Measurements from ENCODE around the gene ORAI3. TPM values are rescaled to one million over a fixed set of nuclear protein-coding genes. Genes with fewer than 3 reads are reported as not detected.
A peak's percentile ranks its signal among the peaks of the same experiment; 100 is the strongest.

ORAI3 gene
- total RNA-seq, 5 donors from 2014 or later (not counting 1 experiment from before 2014, with no cell fraction given) = 6.6 to 22.3 (median 20.8) TPM

GRCh38 chr16:31002250-31002700, 53.4 kb downstream of the ORAI3 start:
- Mint-ChIP-seq H3K4me1 (no peaks in the 10 kb centered on the region), H3K27me3 (peaks cover 0 to 1% of the 10 kb centered on the region in 2 donors), H3K36me3 (no peaks in the 10 kb centered on the region), H3K27ac (peak overlapping the region in 1 of 2 donors; percentile 39), H3K9me3 (no peaks in the 10 kb centered on the region), H3K4me3 (no peak overlapping the region)
- CTCF ChIA-PET = interaction anchor here in 1 of 2 donors (0.8 kb wide), 1 partner anchor 67 kb away, joined by 3 read pairs; no protein-coding TSS in a partner anchor
- Histone ChIP-seq H3K4me1 (ENCODE audit: control insufficient read depth in 1 of 2, extremely low read depth in 1 of 2, insufficient read depth in 2 of 2, low read length in 2 of 2) (peaks cover 0 to 5% of the 10 kb centered on the region in 2 experiments), H3K4me3 (ENCODE audit: control insufficient read depth in 1 of 2, extremely low read depth in 1 of 2, low read length in 1 of 2) (no peak overlapping the region), H3K9me3 (no peaks in the 10 kb centered on the region), H3K36me3 (ENCODE audit: control insufficient read depth in 2 of 2, extremely low read depth in 1 of 2, insufficient read depth in 1 of 2, low read length in 1 of 2) (no peaks in the 10 kb centered on the region), H3K27ac (ENCODE audit: low read length) (no peak overlapping the region), H3K27me3 (replicated peaks in 1 of 2; ENCODE audit: control insufficient read depth in 2 of 2, extremely low read depth in 1 of 2, insufficient read depth in 2 of 2, low read length in 1 of 2) (peaks cover 0 to 20% of the 10 kb centered on the region in 2 experiments)
- 84% methylated on average over 10 of the region's 10 CpGs for WGBS (ENCODE audit: insufficient coverage)
- DNase-seq (no peak), ATAC-seq (replicated peaks in 1 of 4) (no peak)
- POLR2A ChIA-PET = interaction anchor here in 1 of 2 donors (0.6 kb wide), 1 partner anchor 23 kb away, joined by 3 read pairs; no protein-coding TSS in a partner anchor

GRCh38 chr16:31002862-31003341, 54.0 kb downstream of the ORAI3 start:
- POLR2A ChIA-PET = interaction anchor here in 1 of 2 donors (0.6 kb wide), 1 partner anchor 22 kb away, joined by 3 read pairs; no protein-coding TSS in a partner anchor
- WGBS (ENCODE audit: insufficient coverage) = 84% methylated on average over 8 of the region's 9 CpGs
- no peaks in the 10 kb centered on the region for H3K4me1 ChIP-seq (ENCODE audit: control insufficient read depth in 1 of 2, extremely low read depth in 1 of 2, insufficient read depth in 2 of 2, low read length in 2 of 2)
- Mint-ChIP-seq H3K4me1 (no peaks in the 10 kb centered on the region), H3K9me3 (no peaks in the 10 kb centered on the region), H3K27me3 (peaks cover 0 to 1% of the 10 kb centered on the region in 2 donors), H3K4me3 (no peak overlapping the region), H3K27ac (no peak overlapping the region), H3K36me3 (no peaks in the 10 kb centered on the region)
- no peaks in the 10 kb centered on the region for H3K9me3 ChIP-seq
- H3K27ac ChIP-seq (ENCODE audit: low read length) = no peak overlapping the region
- DNase-seq (no peak), ATAC-seq (replicated peaks in 1 of 4) (no peak)
- CTCF ChIA-PET = interaction anchor here in 1 of 2 donors (0.8 kb wide), 1 partner anchor 66 kb away, joined by 3 read pairs; no protein-coding TSS in a partner anchor
- H3K27me3 ChIP-seq (replicated peaks in 1 of 2; ENCODE audit: control insufficient read depth in 2 of 2, extremely low read depth in 1 of 2, insufficient read depth in 2 of 2, low read length in 1 of 2) = peaks cover 0 to 14% of the 10 kb centered on the region in 2 experiments
- H3K36me3 ChIP-seq (ENCODE audit: control insufficient read depth in 2 of 2, extremely low read depth in 1 of 2, insufficient read depth in 1 of 2, low read length in 1 of 2) = no peaks in the 10 kb centered on the region
- H3K4me3 ChIP-seq (ENCODE audit: control insufficient read depth in 1 of 2, extremely low read depth in 1 of 2, low read length in 1 of 2) = no peak overlapping the region

- WGBS (ENCODE audit: insufficient coverage) = 80% methylated on average over 2 of the region's 6 CpGs
- H3K27me3 Mint-ChIP-seq = peaks cover 0 to 1% of the 10 kb centered on the region in 2 donors
- H3K36me3 ChIP-seq (ENCODE audit: control insufficient read depth in 2 of 2, extremely low read depth in 1 of 2, insufficient read depth in 1 of 2, low read length in 1 of 2) = no peaks in the 10 kb centered on the region
- ChIA-PET CTCF (no interaction called here), POLR2A (interaction anchor here in 1 of 2 donors (0.5 kb wide), 1 partner anchor 409 kb away, joined by 4 read pairs; no protein-coding TSS in a partner anchor)
- H3K4me1 Mint-ChIP-seq = no peaks in the 10 kb centered on the region
- H3K9me3 ChIP-seq = no peaks in the 10 kb centered on the region
- H3K36me3 Mint-ChIP-seq = no peaks in the 10 kb centered on the region
- H3K4me3 Mint-ChIP-seq = no peak overlapping the region
- H3K4me1 ChIP-seq (ENCODE audit: control insufficient read depth in 1 of 2, extremely low read depth in 1 of 2, insufficient read depth in 2 of 2, low read length in 2 of 2) = no peaks in the 10 kb centered on the region
- H3K27me3 ChIP-seq (replicated peaks in 1 of 2; ENCODE audit: control insufficient read depth in 2 of 2, extremely low read depth in 1 of 2, insufficient read depth in 2 of 2, low read length in 1 of 2) = peaks cover 0 to 14% of the 10 kb centered on the region in 2 experiments
- H3K4me3 ChIP-seq (ENCODE audit: control insufficient read depth in 1 of 2, extremely low read depth in 1 of 2, low read length in 1 of 2) = no peak overlapping the region
- H3K27ac ChIP-seq (ENCODE audit: low read length) = no peak overlapping the region
- DNase-seq (no peak), ATAC-seq (replicated peaks in 1 of 4) (no peak)
- H3K9me3 Mint-ChIP-seq = no peaks in the 10 kb centered on the region
- H3K27ac Mint-ChIP-seq = no peak overlapping the region
Observed at GRCh38 chr16:31003744-31004143, 54.9 kb downstream of the ORAI3 start.

Other genes starting within 250 kb of the ORAI3 start
- gene SRCAP, start 249.9 kb upstream of the ORAI3 start, total RNA-seq = 100 to 1,000 TPM in 3 of 5 donors, 10 to 100 TPM in 2; 82.8 to 124 (median 114) TPM
- gene PHKG2, start 200.6 kb upstream of the ORAI3 start, total RNA-seq = 10 to 100 TPM; 36.4 to 57.8 (median 48.9) TPM
- gene CFAP119, start 187.0 kb upstream of the ORAI3 start, total RNA-seq = 1 to 10 TPM; 1.3 to 3.1 (median 2.7) TPM
- 100 to 1,000 TPM in 1 of 5 donors, 10 to 100 TPM in 4; 55.7 to 106 (median 95.9) TPM for gene RNF40, start 186.7 kb upstream of the ORAI3 start, total RNA-seq
- 1 to 10 TPM; 2.4 to 7.6 (median 4.4) TPM for gene ZNF629, start 161.9 kb upstream of the ORAI3 start, total RNA-seq
- 10 to 100 TPM; 21.0 to 31.9 (median 26.9) TPM for gene BCL7C, start 55.0 kb upstream of the ORAI3 start, total RNA-seq
- under 1 TPM in 3 of 5 donors, not detected in 2; 0.38 to 0.47 (median 0.39) TPM for gene CTF1, start 52.5 kb upstream of the ORAI3 start, total RNA-seq
- gene FBXL19, start 25.5 kb upstream of the ORAI3 start, total RNA-seq = 10 to 100 TPM; 11.5 to 22.0 (median 18.1) TPM
- gene SETD1A, start 8.7 kb downstream of the ORAI3 start, total RNA-seq = 10 to 100 TPM; 34.6 to 43.6 (median 38.2) TPM
- 1 to 10 TPM in 3 of 5 donors, under 1 TPM in 2; 0.33 to 3.5 (median 1.3) TPM for gene HSD3B7, start 36.1 kb downstream of the ORAI3 start, total RNA-seq
- 1 to 10 TPM; 2.3 to 3.9 (median 3.4) TPM for gene STX1B, start 61.6 kb downstream of the ORAI3 start, total RNA-seq
- gene STX4, start 84.5 kb downstream of the ORAI3 start, total RNA-seq = 100 to 1,000 TPM in 2 of 5 donors, 10 to 100 TPM in 3; 73.9 to 110 (median 94.6) TPM
- gene ZNF668, start 125.2 kb downstream of the ORAI3 start, total RNA-seq = 10 to 100 TPM; 12.3 to 14.4 (median 14.3) TPM
- 10 to 100 TPM; 21.1 to 47.7 (median 44.1) TPM for gene ZNF646, start 125.4 kb downstream of the ORAI3 start, total RNA-seq
- 10 to 100 TPM in 3 of 5 donors, 1 to 10 TPM in 2; 4.5 to 15.3 (median 13.1) TPM for gene PRSS53, start 139.9 kb downstream of the ORAI3 start, total RNA-seq
- gene VKORC1, start 145.7 kb downstream of the ORAI3 start, total RNA-seq = 10 to 100 TPM; 31.8 to 66.4 (median 56.9) TPM
- gene BCKDK, start 159.3 kb downstream of the ORAI3 start, total RNA-seq = 10 to 100 TPM in 3 of 5 donors, 1 to 10 TPM in 2; 7.6 to 21.3 (median 19.3) TPM
- 100 to 1,000 TPM in 3 of 5 donors, 10 to 100 TPM in 2; 92.3 to 122 (median 102) TPM for gene KAT8, start 168.6 kb downstream of the ORAI3 start, total RNA-seq
- 1 to 10 TPM in 1 of 5 donors, under 1 TPM in 2, not detected in 2; 0.43 to 1.1 (median 0.55) TPM for gene PRSS8, start 186.7 kb downstream of the ORAI3 start, total RNA-seq
- 1 to 10 TPM in 4 of 5 donors, under 1 TPM in 1; 0.42 to 1.2 (median 1.1) TPM for gene PRSS36, start 201.0 kb downstream of the ORAI3 start, total RNA-seq
- gene FUS, start 231.1 kb downstream of the ORAI3 start, total RNA-seq = 100 to 1,000 TPM; 410 to 963 (median 434) TPM

All from T-cell (primary cell).